ENCODE results near the gene RASSF10.
"Not testable (repeated sequence)": the region's sequence is repeated elsewhere in the genome, so short reads cannot be mapped to it uniquely, and the experiment has no call there.

Gene RASSF10

DNA sequence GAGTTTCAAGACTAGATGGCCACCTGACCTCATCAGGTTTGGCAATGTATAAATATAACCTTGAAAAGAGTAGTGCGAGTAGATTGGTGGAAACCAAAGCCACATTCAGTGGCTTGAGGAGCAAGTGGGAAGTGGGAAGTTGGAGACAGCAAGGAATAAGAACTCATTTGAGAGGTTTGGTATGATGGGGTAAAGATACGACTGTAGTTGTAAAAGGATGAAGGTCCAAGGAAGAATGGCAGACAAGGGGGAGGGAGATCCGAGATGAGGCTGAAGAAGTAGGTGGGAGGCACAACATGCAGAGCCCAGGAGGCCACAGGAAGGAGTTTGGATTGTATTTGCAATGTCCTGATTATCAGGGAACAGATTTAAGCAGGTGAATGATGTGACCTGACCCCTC lies 20.8 kb downstream of the RASSF10 start:
- no peak for DNase-seq

DNA sequence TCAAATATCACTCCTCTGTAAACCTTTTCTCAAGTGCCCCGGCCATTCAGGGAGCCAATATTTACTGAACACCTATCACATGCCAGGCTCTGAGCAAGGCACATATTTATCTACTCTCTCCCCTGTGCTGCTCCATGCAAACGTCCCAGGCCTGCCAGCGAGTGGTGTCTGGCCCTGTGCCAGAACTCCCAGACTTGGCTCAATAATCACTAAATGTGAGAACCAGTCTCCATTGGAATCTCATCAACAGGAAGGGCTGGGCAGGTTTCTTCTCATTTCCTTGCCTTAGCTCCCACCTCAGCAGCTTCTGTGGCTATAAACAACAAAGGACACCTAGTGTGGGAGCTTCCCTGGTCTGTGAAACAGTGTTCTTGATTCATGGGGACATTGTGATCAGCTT lies 21.7 kb downstream of the RASSF10 start:
- DNase-seq = no peak

DNA sequence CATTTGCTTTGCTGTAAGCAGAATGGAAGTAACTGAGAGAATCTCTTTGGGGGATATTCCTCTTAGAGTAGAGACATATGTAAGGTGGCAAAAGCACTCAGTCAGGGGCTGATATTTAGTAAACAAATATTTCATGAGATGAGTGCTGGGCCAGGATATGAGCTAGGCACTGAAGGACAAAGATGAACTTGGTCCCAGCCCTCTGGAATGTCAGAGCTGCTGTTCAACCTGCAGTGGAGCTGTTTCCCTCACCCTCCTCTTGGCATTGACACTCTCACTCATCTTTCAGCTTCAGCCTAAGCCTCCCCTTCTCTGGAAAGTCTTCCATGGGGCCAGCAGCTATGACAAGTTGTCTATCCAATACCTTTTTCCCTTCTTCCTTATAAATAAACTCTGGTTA lies 22.2 kb downstream of the RASSF10 start:
- no peak for DNase-seq

DNA sequence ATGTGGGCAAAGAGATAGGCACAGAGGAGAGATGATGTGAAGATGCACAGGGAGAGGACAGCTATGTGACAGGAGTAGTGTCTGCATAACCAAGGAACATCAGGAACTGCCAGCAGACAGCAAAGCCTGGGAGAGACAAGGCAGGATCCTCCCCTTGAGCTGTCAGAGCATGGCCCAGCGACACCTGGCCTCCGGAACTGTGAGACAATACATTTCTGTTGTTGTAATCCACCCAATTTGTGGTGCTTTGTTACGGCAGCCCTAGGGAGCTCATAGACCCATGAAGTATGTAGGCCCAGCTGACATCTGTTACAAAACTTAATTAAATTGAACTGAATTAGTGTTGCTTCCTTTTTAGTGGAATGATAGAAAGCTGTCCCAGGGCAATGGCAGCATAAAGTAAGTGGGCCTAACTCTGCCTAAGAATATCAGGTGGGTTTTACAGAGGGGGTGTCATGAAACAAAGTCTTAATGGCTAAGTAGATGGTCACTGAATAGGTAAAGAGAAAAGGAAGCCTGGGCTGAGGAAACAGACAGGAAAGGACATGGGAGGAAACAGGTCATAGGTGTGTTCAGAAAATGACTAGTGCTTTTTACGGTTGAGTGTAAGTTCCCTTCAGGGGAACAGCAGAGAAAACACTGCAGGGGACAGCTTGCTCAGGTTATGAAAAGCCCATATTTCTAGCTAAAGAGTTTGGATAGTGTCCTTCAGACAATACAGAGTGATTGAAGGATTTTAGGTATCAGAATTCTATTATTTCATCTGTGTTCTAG lies 24.8 kb downstream of the RASSF10 start:
- DNase-seq = no peak

DNA sequence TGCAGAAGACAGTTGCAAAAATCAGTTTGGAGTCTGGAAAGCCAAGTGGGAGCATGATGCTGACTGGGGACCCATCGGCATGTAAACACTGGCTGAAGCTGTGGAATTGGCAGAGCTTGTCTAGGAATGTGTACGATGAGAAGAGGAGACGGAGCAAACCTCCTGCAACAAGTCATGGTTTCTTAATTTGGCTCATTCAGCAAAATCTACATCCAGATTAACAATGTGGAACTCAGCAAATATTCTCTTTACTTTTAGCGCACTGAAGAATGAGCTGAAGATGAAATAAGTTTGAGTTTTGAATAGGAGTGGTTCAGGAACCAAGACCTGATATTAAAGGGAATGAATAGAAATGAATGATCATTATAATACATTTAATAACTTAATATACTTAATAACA lies 26.6 kb downstream of the RASSF10 start:
- DNase-seq = no peak

DNA sequence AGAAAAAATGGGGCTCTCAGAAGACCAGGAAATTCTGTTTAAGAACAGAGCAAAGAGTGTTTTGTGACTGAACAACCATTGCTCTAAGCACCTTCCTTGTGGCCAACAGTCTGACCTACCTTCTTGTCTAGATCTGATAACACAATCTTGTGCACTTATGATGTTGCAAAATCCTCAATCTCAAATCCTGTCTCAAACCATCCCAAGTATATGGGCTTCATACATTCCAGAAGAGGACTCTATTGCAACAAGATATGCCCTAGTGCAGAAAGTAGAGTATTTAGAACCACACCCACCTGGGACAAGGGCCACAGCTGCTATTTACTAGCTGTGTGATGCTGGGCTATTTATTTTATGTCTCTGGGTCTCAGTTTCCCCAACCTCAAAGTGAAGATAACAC lies 27.1 kb downstream of the RASSF10 start:
- no peak for DNase-seq

DNA sequence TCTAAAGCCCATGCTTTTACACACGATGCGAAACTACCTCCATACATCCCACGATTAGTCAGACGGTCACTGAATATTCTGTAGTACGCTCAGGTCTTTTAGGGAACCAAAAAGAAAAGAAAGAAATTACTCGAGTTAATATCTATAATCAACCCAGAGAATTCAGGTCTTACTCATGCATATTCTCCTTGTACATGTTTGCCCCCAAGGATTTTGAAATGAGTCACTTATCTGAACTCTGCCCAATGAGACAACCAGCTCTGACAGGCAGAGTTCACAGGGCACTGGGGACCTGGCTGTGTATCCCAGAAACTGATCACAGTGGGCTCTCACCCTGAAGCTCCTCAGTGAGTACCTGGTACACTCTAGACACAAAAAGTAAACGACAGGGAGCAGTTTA lies 29.2 kb downstream of the RASSF10 start:
- DNase-seq = no peak

DNA sequence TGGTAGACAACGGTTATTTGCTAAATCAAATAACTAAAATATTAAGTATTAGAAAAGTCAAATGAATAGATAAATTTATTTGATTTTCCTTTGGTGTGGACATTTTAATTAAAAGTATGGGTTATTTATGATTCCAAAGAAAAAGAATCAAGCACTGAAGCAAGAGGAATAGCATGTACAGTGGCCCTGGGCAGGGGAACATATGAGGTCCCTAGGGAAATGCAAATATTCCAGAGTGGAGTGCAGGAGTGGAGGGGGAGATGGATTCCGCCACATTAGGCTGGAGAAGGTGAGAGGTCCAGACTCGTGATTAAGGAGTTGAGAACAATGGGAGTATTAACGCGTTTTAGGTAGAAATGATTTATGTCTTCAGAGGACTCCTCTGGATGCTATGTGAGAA lies 30.0 kb downstream of the RASSF10 start:
- DNase-seq = no peak

DNA sequence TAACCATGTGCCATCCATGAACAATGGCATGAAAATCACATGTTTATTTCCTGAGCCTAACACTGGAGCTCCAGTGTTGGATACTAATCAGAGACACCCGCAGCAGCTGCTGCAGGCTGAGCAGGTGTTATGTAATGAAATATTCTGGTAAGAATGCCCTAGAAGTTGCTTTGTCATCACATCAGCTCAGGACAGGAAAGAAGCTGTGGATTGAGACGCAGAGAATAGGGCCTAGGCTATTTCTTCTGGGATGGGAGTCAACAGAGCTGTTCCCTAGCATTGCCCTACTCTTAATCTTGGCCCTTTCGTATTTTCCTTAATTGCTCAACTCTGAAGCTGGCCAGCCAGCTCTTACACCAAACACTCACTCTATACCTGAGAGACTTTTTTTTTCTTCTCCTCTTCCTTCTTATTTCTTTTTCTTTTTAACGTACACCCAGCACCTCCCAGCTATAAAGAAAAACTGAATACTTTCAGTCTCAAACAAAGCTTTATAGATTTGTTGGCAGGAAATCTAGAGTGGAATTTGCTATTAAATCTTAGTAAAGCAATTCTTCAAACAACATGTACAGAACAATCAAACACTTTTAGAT lies 31.9 kb downstream of the RASSF10 start:
- DNase-seq = no peak

DNA sequence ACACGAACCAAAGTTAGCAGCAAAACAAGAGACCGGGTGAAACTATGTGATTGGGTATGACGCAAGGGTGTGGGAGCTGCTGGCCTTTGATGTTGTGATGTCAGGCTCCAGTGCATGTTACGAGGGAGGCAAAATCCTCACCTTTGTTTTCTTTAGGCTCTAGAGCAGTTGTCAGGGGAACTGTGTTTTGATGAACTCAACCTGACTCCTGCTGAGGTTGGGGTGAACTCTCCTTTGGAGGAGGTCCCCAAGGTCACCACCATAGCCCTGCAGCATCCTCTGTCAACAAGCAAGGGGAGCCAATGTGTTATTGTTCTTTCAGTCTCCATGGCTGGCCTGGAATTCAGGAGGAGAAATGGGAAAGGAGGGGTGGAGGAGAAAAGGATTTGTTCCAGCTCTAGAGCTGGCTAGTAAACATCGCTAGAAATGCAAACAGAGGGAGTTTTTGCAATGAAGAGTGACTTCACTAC lies 33.8 kb downstream of the RASSF10 start:
- no peak for DNase-seq

DNA sequence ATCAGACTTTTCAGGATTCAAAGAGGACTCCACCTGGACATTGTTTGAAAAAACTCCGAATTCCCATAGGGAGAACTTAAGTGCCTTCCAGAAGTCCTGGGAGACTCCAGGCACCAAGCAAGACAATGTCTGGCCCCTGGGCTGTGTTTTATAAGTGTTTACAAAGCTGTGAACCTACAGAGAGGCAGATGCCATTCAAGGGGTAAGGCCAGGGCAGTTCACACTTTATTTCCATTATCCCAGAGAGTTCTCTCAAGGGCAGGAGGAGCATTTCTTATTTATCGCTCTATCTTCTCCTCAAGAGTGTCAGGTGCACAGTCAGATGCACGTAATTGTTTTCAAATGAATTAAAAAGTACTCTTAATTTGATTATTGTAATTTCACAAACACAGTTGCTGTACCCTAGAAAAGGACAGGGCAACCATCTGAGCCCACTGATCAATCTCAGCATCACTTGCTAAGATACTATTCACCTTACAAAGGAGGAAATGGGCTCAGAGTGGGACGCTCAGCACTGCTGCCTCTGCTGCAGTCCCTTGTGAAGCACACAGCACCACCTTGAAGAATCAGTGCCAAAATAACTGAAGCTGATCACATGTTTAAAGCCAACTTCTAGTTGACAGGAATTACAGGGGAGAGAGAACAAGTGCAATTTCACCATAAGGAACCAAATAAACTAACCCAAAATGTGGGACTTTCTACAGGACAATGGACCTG lies 35.0 kb downstream of the RASSF10 start:
- no peak for DNase-seq

DNA sequence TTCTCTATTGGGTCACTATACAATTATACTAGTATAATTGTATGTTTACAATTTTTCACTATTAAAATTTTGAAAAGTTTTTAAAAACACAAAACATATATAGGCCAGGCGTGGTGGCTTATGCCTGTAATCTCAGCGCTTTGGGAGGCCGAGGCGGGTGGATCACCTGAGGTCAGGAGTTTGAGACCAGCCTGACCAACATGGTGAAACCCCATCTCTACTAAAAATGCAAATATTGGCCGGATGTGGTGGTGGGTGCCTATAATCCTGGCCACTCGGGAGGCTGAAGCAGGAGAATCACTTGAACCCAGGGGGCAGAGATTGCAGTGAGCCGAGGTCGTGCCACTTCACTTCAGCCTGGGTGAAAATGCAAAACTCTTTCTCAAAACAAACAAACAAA lies 36.0 kb downstream of the RASSF10 start:
- not testable (repeated sequence) for DNase-seq

DNA sequence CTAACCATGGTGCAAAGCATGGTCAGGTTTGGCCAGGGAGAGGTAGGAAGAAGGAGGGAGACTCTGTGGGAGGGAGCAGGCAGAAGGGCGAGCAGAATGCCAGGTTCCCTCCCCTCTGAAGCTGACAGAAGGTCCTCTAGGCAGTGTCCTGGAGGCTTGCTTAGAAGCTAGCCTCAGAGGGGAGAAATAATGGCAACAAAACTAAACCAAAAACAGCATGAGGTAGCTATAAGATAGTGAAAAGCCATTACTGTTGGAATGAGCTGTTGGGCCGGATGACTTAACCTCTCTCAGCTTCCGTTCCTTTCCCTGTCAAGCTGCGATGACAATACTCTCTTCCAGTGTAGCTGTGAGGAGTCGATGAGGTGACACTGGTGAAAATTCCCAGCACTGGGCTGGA lies 36.6 kb downstream of the RASSF10 start:
- DNase-seq = no peak

DNA sequence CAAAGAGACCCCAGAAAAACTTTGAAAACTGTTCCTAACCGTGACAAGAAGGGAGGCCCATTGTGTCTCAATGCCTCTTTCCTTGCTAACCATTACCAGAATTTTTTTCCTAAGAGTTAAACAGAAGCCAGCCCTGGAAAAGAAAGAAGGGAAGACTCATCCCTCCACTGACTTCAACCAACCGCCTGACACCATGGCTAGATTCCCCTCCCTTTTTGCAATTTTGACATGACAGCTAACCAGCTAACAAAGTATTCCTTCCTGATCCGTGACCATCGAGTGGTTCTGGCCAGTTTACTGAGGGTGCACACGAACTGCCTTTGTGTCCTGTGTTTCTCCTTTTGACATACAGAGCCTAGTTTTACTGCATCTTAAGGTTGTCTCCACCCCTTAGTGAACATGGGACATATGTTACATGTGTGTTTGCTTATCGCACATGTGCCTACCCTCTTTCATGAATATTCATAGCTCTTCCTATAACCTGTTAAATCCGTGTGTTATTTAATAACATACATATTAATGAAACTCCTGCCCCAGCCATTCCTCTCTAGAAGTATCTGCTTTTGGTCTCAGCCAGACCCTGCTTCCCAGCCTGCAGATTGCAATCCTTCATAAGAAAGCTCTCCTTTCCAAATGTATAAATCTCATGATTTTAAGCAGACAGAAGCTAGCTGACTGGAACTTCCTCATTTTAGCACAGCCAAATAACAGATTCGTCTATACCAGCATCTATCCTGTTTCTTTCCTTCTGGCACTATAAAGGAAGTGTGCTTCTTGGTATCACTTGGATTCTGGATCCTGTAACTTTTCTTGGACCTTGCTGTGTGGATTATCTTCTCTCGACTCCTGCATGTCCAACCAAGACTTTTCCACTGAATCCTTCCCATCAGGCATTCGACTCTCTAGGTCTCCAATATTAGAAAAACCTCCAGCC lies 37.8 kb downstream of the RASSF10 start:
- peak; percentile 26 for DNase-seq

DNA sequence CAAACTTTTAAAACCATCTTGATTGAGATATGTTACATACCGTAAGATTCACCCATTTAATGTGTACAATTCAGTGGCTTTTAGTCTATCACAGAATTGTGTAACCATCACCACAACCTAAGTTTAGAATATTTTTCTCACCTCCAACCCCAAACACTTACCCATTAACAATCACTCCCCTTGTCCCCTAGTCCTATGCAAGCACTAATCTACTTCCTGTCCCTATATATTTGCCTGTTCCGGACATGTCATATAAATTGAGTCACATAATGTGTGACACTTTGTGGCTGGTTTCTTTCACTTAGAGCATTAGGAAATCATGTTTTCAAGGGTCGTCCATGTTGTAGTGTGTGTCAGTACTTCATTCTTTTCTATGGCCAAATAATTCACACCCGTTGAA lies 38.8 kb downstream of the RASSF10 start:
- DNase-seq = no peak

DNA sequence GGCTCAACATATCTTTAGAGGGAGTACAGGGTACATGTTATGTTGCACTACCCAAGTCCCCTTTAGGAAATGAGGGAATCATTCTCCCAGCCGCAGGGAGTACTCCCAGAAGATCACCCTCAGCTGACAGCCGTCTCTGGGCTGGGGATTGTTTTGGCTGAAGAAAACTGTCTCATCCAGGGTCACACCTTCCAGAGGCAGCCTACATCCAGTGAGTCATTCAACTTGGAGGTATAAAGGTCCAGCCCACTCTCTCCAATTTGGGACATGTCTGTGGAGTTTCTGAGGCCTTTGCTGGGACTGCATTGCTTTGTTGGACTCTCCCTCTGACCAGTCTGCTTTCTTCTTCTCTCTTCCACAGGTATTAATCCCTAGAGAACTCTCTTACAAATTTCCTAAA lies 42.1 kb downstream of the RASSF10 start:
- DNase-seq = no peak

DNA sequence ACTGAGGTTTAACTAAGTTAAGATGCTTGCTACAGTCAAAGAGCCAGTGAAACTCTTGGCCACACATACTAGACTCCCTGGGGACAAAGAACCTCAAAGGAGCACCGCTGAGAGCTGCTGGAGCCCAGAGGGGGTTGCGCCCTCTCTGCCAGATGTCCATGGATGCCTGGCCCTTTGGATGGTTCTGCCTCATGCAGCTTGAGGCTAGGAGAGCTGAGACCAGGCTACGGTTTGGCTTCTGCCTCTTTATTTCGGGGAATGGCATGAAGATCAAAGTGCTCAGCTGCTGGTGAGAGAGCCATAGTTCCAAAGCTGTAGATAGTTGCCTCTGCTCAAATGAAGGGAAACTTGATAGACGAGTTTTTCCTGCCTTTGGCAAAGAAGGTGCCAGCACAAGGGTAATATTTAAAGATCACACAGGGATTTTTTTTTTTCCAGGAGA lies 43.0 kb downstream of the RASSF10 start:
- no peak for DNase-seq

DNA sequence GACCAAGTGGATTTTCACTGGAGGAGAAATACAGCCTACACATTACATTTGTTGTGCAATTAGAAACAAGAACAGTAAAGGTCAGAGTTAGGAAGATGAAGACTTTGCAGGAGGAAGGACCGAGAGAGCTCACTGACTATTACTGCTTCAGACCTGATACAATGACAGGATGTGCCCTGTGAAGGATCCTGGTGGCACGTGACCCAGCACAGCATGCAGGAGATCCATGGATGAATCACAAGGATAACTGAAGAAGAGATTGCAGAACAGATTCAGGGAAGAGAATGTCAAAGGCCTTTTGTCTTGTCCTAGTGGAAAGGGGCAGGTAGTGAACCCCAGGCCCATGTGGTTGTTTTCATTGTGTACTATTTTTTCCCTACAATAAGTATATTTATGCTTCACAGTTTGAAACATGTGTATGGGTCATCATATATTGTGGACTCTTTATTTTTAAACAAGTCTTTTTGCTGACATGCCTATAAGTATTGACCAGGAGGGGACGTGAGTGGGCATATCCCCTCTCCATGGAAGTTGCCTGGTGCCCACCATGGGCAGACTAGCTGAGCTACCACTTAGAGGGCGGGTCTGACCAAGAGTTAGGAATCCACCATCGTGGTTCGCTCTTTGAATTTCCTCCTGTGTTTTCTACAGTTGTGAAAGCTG lies 44.3 kb downstream of the RASSF10 start:
- DNase-seq = no peak

DNA sequence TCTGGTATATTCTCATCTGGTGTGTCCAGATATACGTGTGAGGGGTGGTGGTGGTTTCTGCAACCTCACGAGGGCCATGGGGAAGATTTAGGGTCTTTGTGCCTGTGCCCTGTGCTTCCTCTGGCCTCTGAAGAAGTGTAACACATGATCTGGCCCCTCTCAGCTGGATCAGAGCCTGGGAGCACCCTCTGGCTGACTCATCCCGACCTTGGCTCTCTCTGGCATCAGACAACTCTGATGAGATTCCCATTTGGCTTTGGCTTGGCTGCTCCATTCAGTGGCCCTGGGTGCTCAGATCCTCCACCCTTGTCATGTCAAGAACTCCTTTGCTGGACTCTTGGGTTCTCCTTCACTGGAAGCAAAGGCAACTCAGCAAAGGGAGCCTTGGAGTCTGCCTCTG lies 45.2 kb downstream of the RASSF10 start:
- DNase-seq = no peak

DNA sequence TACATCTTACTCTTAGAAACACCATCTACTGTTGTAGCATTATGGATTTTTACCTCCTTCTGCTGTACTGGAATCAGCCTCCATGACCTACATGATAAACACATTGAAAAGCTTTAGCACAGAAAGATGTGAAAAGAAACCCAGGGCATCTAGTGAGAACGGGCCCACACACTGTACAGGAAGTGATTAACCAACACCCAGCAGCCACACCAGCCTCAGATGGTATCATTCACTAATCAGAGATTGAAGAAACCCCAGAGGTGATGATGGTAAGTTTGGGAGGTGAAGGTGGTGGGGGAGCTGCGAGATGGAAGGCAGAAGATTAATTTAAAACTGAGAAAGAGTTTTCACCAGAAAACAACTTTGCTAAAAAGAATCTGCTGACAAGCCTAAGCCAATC lies 46.1 kb downstream of the RASSF10 start:
- peak; percentile 49 for DNase-seq

DNA sequence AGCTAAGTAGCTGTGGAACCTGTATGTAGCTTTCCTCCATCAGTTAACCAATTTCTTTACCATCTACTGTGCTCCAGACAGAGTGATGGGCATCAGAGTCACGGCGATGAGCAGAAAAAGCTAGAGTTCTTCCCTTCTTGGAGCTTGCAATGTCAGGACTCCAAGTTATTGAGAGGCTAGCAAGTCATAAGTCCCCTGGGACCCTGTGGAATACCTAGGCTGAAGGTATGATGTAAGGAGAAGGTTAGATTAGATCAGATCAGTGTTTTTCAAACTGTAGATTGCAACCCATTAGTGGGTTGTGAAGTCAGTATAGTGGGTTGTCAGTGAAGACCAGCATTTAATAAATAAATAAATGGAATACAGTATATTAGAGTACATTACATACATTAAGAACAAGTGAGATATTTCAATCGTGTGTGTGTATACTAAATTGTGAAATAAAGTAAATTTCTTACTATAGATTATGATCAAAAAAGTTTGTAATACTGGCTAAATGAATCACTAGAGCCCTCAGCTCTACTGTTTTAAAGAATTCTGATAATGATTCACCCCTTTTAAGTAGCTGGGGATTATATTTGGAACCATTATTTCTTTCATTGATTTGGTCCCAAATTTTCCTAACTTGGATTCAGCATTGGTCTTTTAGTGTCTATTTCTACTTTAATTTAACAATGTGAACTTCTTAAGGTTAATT lies 52.3 kb downstream of the RASSF10 start:
- no peak for DNase-seq

All from hematopoietic multipotent progenitor cell treated with erythropoietin and hydrocortisone succinate and interleukin-3 and kit ligand, for 4 days (in vitro differentiated cells).